Adrenal gland (tissue), 12 donors: Measurements from ENCODE around the gene MAD1L1. TPM values are rescaled to one million over a fixed set of nuclear protein-coding genes. Genes with fewer than 3 reads are reported as not detected.

Source experiments
- DNase-seq, 7 donors: peaks; one replicate each; pipeline ENCODE4 v3.0.0-alpha.2; 2019 to 2020
- H3K27ac ChIP-seq, 5 donors: fragments of 200-600 bp; sonication (generic) in 4 of 5; 1 replicate in 3 of 5; 2 replicates in 2 of 5; pipeline versions ENCODE4 v1.5.1 to v1.8.0; 2016 to 2020; ENCODE audit warnings: mild to moderate bottlenecking in 1 of 5
- H3K27me3 ChIP-seq: fragments of 200-600 bp; 2 replicates; pipeline ENCODE4 v1.8.0; 2021
- H3K36me3 ChIP-seq, 2 donors: fragments of 200-600 bp; replicated peaks in 1 of 2; 1 replicate in 1 of 2; 2 replicates in 1 of 2; pipeline versions ENCODE4 v1.5.1 to v1.8.0; 2018 to 2022
- H3K4me1 ChIP-seq, 2 donors: fragments of 200-600 bp; replicated peaks in 1 of 2; 1 replicate in 1 of 2; 2 replicates in 1 of 2; pipeline versions ENCODE4 v1.5.1 to v1.8.0; 2018 to 2021
- H3K4me3 ChIP-seq, 4 donors: fragments of 200-600 bp; sonication (generic) in 3 of 4; one replicate each; pipeline ENCODE4 v1.5.1; 2016 to 2018
- H3K9me3 ChIP-seq, 3 donors: fragments of 200-600 bp; sonication (generic) in 1 of 3; replicated peaks in 1 of 3; 1 replicate in 2 of 3; 2 replicates in 1 of 3; pipeline versions ENCODE4 v1.5.1 to v1.8.0; 2016 to 2021
- POLR2A ChIP-seq, 2 donors: fragments of 450-650 bp; IDR thresholded peaks; one replicate each; pipeline ENCODE4 v1.6.1; 2017; ENCODE audit warnings: antibody characterized with exemption in 2 of 2, mild to moderate bottlenecking in 2 of 2, moderate library complexity in 1 of 2
- WGBS, 4 donors: extraction: QIAGEN DNeasy Blood & Tissue Kit in 2 of 4; methylation state at CpG; one replicate each; pipeline versions ENCODE4 v1.1.5 to v1.1.7; 2013 to 2017; 5-methylcytosine and 5-hydroxymethylcytosine counted together
- intact Hi-C, 2 donors: fragments of 100-400 bp; cut with DNase I; formaldehyde crosslinking; loops; one replicate each; pipeline versions ENCODE4 v1.14.1 to v1.15.0; 2022 to 2023
- polyA plus RNA-seq, 3 donors: library from polyadenylated mRNA; stranded (reverse); fragments of 200-250 nt in 2 of 3; fragments of 350-450 nt in 1 of 3; fragmentation: Illumina TruSeq in 1 of 3; extraction: RNeasy Lipid Tissue Mini Kit (QIAGEN cat#74804) in 1 of 3; gene quantifications; one replicate each; pipeline ENCODE4 v1.2.3, GENCODE V29; 2013 to 2014
- total RNA-seq, 9 donors: library from RNA; depleted of rRNA in 4 of 9; stranded (reverse); fragments of >200 nt in 4 of 9; fragments of 120-200 nt in 1 of 9; fragmentation: NEBNext Ultra II Directional in 1 of 9; extraction: Animal tissue kit (Norgen Biotek cat#: 25700) in 1 of 9; gene quantifications; one replicate each; pipeline versions ENCODE4 v1.1.0 to v1.2.4, GENCODE V29; 2013 to 2023
- TF ChIP-seq, protein P1 (sequence below), 6 experiments: fragments of 450-650 bp in 4 of 6; fragments of 200-600 bp in 2 of 6; sonication (generic) in 1 of 6; IDR thresholded peaks; 1 replicate in 5 of 6; 2 replicates in 1 of 6; pipeline versions ENCODE4 v1.5.1 to v1.8.0; 2016 to 2021; ENCODE audit warnings: antibody characterized with exemption in 6 of 6, mild to moderate bottlenecking in 2 of 6, moderate library complexity in 1 of 6
- donor health status: healthy with polysubstance abuse.
- donor health status: Bipolar disorder and iron deficiency.
- donor health status: DM: yes; HTN: yes; CAD: no.
- donor health status: DM: no; HTN: no; CAD: no.
- donor health status: DM: no; HTN: no; CAD: no.
- donor health status: DM: yes; HTN: yes; CAD: no.

MAD1L1 gene
- total and polyA plus RNA-seq, 12 donors: 6.7 to 87.7 (median 28.9) TPM

DNA sequence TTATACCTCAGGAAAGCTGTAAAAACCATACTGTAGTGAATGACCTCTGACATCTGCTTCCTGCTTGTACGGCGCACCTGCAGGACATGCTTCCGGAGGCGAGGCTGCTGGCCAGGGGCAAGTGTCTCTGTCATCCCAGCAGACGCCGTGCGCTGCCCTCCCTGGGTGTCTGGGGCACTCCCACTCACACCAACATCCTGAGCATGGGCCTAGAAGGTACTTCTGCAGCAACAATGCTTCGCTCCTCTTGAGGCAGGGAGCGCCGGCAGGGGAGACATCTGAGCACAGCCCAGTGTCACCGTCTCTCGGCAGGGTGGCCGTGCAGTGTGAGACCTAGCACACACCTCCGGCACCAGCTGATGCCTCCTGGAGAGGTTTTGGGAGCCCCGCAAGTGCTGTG is 269.2 kb downstream of the MAD1L1 start:
- 89 to 96% (median 95%) methylated on average over 9 to 15 of the region's 15 CpGs for WGBS, 4 donors

DNA sequence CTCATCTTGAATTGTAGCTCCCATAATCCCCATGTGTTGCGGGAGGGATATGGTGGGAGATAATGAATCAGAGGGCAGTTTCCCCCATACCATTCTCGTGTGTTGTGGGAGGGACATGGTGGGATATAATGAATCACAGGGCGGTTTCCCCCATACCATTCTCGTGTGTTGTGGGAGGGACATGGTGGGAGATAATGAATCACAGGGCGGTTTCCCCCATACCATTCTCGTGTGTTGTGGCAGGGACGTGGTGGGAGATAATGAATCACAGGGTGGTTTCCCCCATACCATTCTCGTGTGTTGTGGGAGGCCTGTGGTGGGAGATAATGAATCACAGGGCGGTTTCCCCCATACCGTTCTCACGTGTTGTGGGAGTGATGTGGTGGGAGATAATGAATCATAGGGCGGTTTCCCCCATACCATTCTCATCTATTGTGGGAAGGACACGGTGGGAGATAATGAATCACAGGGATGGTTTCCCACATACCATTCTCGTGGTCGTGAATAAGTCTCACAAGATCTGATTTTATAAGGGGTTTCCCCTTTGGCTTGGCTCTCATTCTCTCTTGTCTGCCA is 271.0 kb downstream of the MAD1L1 start:
- 87 to 89% (median 88%) methylated on average over 15 of the region's 15 CpGs for WGBS, 4 donors

More for the DNA sequence above, 269.2 kb downstream of the MAD1L1 start:
- Histone ChIP-seq H3K4me1 (no peaks in the 10 kb centered on the region), H3K4me3 (no peak overlapping the region), H3K36me3 (no peaks in the 10 kb centered on the region), H3K9me3 (no peaks in the 10 kb centered on the region), H3K27me3 (no peaks in the 10 kb centered on the region), H3K27ac (no peak overlapping the region)
- intact Hi-C loops: no loop called here
- no peak for DNase-seq
- TF ChIP-seq, protein P1, sequence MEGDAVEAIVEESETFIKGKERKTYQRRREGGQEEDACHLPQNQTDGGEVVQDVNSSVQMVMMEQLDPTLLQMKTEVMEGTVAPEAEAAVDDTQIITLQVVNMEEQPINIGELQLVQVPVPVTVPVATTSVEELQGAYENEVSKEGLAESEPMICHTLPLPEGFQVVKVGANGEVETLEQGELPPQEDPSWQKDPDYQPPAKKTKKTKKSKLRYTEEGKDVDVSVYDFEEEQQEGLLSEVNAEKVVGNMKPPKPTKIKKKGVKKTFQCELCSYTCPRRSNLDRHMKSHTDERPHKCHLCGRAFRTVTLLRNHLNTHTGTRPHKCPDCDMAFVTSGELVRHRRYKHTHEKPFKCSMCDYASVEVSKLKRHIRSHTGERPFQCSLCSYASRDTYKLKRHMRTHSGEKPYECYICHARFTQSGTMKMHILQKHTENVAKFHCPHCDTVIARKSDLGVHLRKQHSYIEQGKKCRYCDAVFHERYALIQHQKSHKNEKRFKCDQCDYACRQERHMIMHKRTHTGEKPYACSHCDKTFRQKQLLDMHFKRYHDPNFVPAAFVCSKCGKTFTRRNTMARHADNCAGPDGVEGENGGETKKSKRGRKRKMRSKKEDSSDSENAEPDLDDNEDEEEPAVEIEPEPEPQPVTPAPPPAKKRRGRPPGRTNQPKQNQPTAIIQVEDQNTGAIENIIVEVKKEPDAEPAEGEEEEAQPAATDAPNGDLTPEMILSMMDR (IDR thresholded peaks at IDR 0.05): no peak
- no peak for TF ChIP-seq POLR2A (IDR thresholded peaks at IDR 0.05)

DNA sequence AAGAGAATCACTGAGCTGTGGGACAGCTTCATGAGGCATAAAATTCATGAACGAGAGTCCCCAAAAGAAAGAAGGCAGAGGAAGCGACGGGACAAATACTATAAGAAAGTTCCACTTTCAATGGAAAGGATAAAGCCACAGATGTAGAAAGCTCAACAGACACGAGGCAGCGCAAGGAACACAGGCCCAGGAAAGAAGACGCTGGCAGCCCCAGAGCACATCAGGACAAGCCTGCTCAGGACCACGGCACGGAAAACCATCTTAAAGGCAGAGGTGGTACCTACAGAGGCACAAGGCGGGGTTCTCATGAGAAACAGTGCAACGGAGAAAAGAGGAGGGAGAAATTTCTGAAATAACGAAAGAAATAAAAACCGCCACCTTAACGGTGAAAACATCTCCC is 273.4 kb downstream of the MAD1L1 start:
- H3K4me1 ChIP-seq: no peaks in the 10 kb centered on the region
- DNase-seq: no peak
- no peaks in the 10 kb centered on the region for H3K36me3 ChIP-seq
- intact Hi-C loops: no loop called here
- H3K27me3 ChIP-seq: no peaks in the 10 kb centered on the region
- no peak for TF ChIP-seq POLR2A (IDR thresholded peaks at IDR 0.05)
- TF ChIP-seq, protein P1 (IDR thresholded peaks at IDR 0.05): no peak
- H3K4me3 ChIP-seq: no peak overlapping the region
- no peak overlapping the region for H3K27ac ChIP-seq
- WGBS, 4 donors: 91 to 97% (median 95%) methylated on average over 13 of the region's 13 CpGs
- H3K9me3 ChIP-seq: no peaks in the 10 kb centered on the region

More for the DNA sequence above, 271.0 kb downstream of the MAD1L1 start:
- Histone ChIP-seq H3K4me3 (no peak overlapping the region), H3K27me3 (no peaks in the 10 kb centered on the region), H3K27ac (no peak overlapping the region), H3K9me3 (no peaks in the 10 kb centered on the region), H3K36me3 (no peaks in the 10 kb centered on the region), H3K4me1 (no peaks in the 10 kb centered on the region)
- intact Hi-C loops: no loop called here
- no peak for TF ChIP-seq POLR2A (IDR thresholded peaks at IDR 0.05)
- TF ChIP-seq, protein P1 (IDR thresholded peaks at IDR 0.05): no peak
- DNase-seq: no peak

DNA sequence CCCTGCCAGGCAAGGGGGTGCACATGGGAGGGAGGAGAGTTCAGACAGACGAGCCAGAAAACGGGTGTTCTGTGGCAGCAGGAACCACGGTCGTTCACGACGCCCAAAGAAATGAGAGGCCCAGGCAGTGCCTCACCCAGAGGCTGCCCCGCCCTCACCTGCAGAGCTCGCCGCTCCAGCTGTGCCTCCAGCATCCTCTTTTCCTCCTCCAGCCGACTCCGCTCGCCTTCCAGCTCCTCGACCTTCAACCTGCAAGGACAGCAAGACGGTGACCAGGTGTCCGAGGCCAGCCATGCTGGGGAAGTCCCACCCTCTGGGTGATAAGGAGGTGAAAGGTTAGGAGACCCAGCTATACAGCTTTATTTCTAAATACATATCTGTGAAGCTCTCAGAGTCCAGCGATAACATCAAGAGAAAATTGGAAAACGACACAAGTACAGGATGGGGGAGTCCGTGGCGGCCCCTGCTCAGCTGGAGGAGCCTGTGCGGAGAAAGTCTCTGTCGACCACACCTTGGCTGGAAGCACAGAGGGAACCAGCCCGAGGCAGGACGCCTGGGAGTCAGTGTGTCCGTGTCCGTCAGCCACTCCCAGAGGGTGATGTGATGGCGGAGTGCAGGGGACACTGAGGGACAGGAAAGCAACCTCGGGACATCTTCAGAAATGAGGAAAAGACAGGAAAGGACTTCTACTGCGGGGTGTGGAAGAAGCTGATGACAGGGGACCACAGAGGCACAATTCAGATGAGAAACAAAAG is 275.1 kb downstream of the MAD1L1 start:
- Histone ChIP-seq H3K27ac (no peak overlapping the region), H3K36me3 (no peaks in the 10 kb centered on the region), H3K9me3 (no peaks in the 10 kb centered on the region), H3K4me1 (no peaks in the 10 kb centered on the region), H3K4me3 (no peak overlapping the region), H3K27me3 (no peaks in the 10 kb centered on the region)
- no peak for TF ChIP-seq POLR2A (IDR thresholded peaks at IDR 0.05)
- TF ChIP-seq, protein P1 (IDR thresholded peaks at IDR 0.05): no peak
- 88 to 93% (median 92%) methylated on average over 28 of the region's 28 CpGs for WGBS, 4 donors
- intact Hi-C loops: no loop called here
- DNase-seq: no peak
